Measurements from ENCODE around the gene HMBS.

Gene HMBS

DNA sequence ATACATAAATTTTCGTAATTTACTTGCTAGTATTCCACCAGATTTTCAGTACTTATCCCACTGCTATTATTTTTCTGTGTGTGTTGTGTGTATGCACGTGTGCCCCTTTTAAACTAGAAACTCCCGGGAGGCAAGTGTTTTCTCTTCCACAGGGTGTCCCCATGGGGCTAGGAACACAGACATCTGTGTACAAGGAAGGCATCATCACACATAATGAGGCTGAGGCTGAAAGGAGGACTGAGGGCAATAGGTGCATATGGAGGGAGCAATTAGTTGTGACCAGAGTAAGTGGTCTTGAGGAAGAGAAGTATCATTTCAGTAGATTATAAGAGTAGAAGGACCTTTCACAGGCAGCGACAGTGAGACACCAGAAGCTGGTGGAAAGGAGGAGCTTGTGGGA is 19.1 kb downstream of the HMBS start:
- TF ChIP-seq, protein P1, sequence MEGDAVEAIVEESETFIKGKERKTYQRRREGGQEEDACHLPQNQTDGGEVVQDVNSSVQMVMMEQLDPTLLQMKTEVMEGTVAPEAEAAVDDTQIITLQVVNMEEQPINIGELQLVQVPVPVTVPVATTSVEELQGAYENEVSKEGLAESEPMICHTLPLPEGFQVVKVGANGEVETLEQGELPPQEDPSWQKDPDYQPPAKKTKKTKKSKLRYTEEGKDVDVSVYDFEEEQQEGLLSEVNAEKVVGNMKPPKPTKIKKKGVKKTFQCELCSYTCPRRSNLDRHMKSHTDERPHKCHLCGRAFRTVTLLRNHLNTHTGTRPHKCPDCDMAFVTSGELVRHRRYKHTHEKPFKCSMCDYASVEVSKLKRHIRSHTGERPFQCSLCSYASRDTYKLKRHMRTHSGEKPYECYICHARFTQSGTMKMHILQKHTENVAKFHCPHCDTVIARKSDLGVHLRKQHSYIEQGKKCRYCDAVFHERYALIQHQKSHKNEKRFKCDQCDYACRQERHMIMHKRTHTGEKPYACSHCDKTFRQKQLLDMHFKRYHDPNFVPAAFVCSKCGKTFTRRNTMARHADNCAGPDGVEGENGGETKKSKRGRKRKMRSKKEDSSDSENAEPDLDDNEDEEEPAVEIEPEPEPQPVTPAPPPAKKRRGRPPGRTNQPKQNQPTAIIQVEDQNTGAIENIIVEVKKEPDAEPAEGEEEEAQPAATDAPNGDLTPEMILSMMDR (IDR thresholded peaks at IDR 0.05; ENCODE audit: borderline replicate concordance, insufficient read depth, low read depth, low read length): no peak
- no peak overlapping the region for H3K4me3 ChIP-seq (ENCODE audit: low read depth, low read length)

DNA sequence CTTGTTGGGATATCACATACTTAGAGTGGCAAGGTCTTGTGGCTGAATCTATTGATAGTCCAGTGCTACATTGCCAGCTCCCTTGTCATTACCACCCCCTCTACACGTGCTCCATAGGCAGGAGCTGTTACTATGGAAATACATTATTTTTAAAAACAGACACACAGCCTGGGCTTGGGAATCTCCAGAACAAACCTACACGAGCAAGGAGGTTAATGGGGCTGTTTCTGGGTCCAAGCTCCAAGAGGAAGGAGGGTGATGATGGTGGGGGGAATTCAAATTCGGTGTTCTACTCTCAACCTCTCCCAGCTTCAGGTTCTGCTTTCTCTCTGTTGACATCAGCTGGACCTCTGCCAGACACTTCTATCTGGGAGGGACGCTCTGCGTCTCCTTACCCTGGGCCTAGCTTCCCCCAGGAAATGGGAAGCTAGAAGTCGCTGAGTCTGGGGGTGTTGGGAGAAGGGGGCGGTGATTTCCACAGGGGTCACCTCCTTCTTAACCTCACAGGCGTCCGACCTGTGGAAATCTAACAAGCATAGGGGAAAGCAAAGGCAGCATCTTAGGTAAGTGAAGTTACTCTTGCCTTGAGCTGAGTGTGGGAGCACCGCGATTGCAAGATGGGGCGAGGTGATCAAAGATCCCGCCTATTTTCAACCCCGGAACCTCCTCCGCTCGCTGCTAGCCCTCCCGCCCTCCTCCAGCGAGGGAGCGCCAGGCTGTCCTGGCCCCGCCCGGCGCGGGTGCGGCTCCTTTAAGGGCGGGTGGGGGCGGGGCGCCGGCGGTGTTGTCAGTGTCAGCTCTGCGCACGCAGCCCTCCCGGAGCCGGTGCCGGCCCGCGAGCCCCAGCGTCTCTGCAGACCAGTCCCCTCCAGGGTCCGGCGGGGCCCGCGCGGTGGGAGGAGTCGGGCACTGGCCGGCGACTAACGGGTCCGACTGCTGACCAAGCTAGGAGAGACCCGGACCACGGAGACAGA is 22.2 kb downstream of the HMBS start, which contains the start of gene C2CD2L:
C2CD2L (plus strand) TSS at position 781 of the 974 bp plus-strand sequence. CDS start 398 bp downstream, outside the sequence.
- H3K4me3 ChIP-seq (ENCODE audit: low read depth, low read length): peak within 1 kb of the TSS; percentile 75
- TF ChIP-seq, protein P1 (IDR thresholded peaks at IDR 0.05; ENCODE audit: borderline replicate concordance, insufficient read depth, low read depth, low read length): no peak

DNA sequence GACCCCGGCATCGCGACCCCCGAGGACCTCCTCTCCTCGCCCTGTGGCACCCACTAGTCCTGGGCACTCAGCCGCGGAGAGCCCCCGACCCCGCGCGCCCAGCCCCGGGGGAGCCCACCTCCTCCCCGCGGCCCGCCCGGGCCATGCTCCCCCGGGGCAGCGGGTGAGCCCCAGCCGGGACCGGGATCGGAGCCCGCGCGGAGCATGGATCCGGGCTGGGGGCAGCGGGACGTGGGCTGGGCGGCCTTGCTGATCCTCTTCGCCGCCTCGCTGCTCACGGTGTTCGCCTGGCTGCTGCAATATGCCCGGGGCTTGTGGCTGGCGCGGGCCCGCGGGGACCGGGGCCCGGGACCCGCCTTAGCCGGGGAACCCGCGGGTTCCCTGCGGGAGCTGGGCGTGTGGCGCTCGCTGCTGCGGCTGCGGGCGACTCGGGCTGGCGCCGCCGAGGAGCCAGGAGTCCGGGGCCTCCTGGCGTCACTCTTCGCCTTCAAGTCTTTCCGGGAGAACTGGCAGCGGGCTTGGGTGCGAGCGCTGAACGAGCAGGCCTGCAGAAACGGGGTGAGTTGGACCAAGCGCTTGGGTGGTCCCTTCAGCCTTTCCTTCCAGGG is 23.0 kb downstream of the HMBS start:
- TF ChIP-seq, protein P1 (IDR thresholded peaks at IDR 0.05; ENCODE audit: borderline replicate concordance, insufficient read depth, low read depth, low read length): no peak
- peak overlapping the region; percentile 75 for H3K4me3 ChIP-seq (ENCODE audit: low read depth, low read length)

DNA sequence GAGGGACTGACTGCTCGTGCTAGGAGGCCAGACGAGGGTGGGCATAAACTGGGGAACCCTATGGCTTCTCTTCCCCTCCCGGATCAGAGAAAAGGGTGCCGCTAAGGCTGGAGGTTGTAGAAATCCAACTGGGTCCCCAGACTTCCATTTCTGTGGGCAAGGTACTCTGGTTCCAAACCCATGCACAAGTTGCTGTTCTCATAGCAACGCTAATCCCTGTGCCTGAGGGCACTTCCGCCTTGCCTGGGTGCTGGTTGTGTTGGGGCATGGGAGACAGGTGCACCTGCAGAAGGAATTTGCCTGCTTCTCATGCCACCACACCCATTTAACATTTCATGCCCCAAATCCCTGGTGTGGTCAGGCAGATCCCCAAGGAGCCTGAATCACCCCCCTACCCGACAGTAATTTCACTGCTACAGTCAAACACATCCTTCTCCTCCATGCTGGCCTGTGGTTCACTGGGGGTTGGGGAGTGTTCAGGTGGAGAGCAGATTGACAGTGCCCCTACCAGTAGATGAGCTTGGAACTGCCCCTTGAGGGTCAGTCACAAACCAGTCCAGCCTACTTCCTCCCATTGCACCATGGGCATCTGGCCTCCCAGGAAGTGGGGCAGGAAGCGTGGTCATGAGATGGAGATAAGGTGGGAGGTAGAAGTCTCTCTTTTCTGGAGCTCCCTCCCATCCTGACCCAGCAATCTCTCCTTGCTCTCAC is 23.6 kb downstream of the HMBS start:
- TF ChIP-seq, protein P1 (IDR thresholded peaks at IDR 0.05; ENCODE audit: borderline replicate concordance, insufficient read depth, low read depth, low read length): no peak
- peak overlapping the region; percentile 75 for H3K4me3 ChIP-seq (ENCODE audit: low read depth, low read length)

DNA sequence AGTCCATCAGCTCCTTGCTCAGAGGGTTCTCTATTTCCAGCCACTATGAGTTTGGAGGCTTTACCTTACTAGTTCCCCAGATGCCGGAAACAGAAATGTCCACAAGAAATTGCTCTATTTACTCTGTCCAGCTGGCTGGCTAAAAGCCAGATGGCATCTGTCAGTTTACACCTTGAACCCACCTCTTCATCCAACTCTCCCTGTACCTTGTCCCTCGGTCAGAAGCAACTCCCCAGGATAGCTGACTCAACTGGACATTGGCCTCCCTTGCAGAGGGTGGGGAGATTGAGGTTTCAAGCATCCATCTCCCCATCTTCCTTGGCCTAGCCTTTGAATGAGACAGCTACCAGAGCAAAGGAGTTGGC is 24.2 kb downstream of the HMBS start:
- TF ChIP-seq, protein P1 (IDR thresholded peaks at IDR 0.05; ENCODE audit: borderline replicate concordance, insufficient read depth, low read depth, low read length): no peak
- no peak overlapping the region for H3K4me3 ChIP-seq (ENCODE audit: low read depth, low read length)

DNA sequence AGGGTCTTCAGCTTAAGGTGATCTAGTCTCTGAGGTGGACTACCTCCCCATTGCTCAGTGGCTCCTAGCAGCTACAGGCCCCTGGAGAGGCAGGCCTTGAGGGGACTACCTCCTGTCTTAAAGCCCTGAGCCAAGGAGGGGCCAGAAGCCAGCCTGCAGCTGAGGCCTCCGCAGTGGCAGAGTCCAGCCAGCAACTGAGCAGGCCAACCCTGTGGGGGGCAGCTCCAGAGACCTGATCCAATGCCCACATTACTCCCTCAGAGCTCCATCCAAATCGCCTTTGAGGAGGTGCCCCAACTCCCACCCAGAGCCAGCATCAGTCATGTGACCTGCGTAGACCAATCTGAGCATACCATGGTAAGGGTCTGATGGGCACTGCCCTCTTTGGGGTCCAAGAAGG is 25.2 kb downstream of the HMBS start:
- H3K4me3 ChIP-seq (ENCODE audit: low read depth, low read length): no peak overlapping the region
- TF ChIP-seq, protein P1 (IDR thresholded peaks at IDR 0.05; ENCODE audit: borderline replicate concordance, insufficient read depth, low read depth, low read length): no peak

Measured in GM12875 (cell line).